Esophagus muscularis mucosa (tissue), 4 donors: Measurements from ENCODE around the gene TIMMDC1.

Source experiments
- CTCF ChIP-seq, 3 experiments: fragments of 200-600 bp in 2 of 3; fragments of 450-650 bp in 1 of 3; sonication (generic) in 2 of 3; IDR thresholded peaks; one replicate each; pipeline ENCODE4 v1.5.1; 2017 to 2019; ENCODE audit warnings: antibody characterized with exemption in 3 of 3, mild to moderate bottlenecking in 2 of 3, moderate library complexity in 1 of 3
- EP300 ChIP-seq: sonication (generic); formaldehyde crosslinking; IDR thresholded peaks from one replicate; pipeline ENCODE4 v1.6.1; 2017; ENCODE audit warnings: antibody characterized with exemption
- POLR2A ChIP-seq: fragments of 450-650 bp; IDR thresholded peaks from one replicate; pipeline ENCODE4 v1.6.1; 2017; ENCODE audit warnings: antibody characterized with exemption, moderate library complexity, mild to moderate bottlenecking, low read depth
- POLR2AphosphoS5 ChIP-seq, 2 donors: sonication (generic); formaldehyde crosslinking; IDR thresholded peaks; one replicate each; pipeline ENCODE4 v1.6.1; 2017; ENCODE audit warnings: antibody characterized with exemption in 2 of 2

DNA sequence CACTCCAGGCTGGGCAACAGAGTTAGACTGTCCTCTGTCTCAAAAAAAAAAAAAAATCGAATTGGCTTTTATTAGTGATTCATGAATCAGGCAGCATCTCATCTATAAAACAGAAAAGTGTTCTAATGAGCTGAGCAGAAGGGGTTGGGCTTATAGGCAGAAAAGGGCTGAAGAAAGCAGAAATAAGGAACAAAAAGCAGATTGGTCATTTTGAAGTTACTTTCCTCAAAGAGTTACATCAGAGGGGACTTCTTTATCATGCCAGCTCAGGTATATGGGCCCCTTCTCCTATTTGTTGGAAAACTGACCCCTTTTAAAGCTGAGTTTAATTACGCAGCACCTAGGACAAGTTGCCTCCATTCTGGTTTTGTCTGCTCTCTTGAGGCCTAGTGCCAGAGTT lies 30.3 kb upstream of the TIMMDC1 start:
- TF ChIP-seq CTCF (IDR thresholded peaks at IDR 0.05): no peak
- TF ChIP-seq POLR2A: no peak
- TF ChIP-seq POLR2AphosphoS5 (IDR thresholded peaks at IDR 0.05): no peak
- no peak for TF ChIP-seq EP300
